DMS 273 treated with DMSO at 0.1 percent for 48 hours (cell line): ENCODE results near the gene PKHD1.

Source experiments
- DNase-seq: peaks from one replicate; lab custom pipeline; 2025; lab: John Stamatoyannopoulos, UW

Gene PKHD1

DNA sequence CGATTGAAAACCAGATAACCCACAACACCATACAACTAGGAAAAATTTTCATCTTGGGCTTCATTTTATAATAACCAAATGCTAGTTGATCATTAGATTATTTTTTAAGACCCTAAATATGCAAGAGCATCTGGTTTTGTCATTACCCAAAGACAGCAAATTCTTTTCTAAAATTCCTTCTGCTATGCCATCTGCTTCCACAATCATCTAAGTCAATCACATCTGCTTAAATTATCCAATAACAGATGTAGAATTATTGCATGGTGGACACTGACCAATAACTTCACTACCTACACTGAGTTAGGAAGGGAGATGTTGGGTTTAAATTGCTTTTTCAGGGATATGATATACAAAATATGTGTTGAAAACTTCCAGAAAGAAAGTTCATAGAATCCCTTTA is 41.9 kb downstream of the PKHD1 start:
- no peak for DNase-seq

DNA sequence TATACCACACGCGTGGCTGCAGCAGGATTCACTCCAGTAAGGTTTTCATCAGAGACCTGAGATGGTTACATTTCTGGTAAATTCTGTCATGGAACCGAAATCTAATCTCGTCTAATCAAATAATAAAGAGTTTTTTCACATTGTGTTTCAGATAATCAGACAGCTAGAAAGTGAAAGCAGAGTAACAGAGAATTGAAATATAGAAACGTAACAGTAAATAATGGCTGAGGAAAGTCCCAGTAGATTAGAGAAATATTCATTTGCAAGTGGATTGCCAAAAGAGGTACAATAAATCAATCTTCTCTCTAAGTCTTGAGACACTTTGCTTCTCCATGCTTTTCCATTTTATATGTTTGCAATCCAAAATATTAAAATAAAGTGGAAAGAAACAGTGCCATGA is 42.4 kb downstream of the PKHD1 start:
- no peak for DNase-seq

DNA sequence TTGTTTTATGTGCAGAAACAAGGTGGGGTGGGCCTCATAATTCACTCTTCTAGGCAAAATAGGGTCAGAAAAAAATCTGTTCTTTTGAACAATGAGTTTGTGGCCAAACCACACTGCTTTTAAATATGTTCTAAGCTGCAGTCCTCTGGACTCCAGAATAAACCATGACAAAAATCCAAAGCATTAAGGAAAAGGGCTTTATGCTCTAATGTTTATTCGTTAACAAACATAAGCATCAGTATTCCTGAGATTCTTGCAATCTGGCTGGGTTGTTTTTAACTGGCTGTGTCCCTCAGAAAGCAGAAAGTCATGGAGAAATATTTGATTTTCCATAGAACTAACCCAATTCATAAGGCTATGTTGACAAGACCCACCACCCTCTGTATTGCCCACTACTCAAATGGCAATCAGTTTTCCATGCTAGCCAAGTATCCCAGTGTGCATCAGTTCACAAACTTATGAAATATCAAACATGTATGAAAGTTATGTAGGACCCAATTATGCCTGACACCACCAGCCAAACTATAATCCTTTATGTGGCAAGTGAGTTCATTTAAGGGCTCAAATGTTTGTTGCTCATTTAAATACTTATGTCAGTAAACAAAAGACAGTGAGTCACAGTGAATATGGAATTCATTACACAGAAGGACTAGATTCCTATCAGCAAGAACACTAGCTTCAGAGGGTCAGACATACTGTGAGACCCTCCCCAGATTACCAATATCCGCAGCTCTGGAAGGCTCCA is 45.1 kb downstream of the PKHD1 start:
- no peak for DNase-seq

DNA sequence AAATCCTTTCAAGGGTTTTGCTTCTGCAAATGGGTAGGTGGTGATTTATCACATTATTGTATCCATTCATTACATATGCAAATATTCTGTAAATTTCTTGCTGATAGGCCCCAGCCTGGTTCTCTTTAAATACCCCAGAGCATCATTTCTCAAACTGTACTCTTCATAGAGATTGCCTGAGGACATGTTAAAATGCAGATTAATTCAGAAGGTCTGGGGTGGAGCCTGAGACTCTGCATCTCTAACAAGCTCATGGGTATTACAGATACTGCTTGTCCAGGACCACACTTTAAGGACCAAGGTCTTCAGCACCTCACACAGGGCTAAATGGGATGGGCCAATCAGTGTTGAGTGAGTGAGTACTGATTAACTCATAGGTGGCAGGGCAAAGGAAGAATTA is 46.3 kb downstream of the PKHD1 start:
- no peak for DNase-seq

DNA sequence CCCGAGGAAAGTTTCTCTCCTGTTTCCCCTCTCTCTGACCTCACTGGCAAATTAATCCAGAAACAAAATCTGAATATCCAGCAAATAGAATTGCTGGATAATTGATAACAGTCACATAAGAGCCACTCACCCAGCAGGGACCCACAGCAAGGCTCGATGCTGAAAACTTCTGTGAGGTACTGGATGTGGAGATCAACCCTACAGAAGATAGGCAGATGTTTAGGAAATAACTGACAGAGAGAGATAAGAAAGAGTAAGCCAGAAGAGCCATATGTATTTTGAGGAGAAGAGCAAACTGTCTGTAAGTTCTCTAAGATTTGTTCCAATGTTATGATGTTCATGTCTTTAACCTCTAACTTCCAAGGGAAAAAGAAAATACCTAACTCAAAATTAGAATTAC is 59.7 kb downstream of the PKHD1 start:
- no peak for DNase-seq

DNA sequence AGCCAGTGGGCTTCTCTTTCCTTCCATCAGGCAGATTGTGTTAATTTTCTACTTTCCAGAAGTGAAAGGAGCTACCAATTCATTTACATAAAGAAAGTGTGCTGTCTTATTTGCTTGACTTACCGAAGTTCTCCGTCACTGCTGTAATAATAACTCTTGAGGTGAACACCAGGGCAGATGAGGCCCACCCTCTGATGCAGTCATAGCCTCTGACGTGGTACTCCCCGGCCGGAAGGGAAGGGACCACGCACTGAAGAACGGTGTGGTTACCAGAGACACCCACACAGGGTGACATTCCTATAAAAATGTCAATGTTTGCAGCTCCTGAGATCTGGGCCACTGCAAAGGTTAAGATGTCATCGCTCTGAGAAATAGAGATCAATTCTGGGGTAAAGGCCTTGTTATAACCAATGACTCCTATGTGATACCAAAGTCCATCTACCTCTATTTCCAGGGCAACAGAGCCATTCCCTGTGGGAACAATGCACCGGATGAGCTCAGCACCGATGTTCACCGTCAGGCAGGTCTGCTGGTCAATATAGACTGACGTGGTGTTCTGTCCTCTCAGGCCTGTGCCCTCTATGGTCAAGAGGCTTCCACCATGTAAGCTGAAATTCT is 62.9 kb downstream of the PKHD1 start:
- no peak for DNase-seq

DNA sequence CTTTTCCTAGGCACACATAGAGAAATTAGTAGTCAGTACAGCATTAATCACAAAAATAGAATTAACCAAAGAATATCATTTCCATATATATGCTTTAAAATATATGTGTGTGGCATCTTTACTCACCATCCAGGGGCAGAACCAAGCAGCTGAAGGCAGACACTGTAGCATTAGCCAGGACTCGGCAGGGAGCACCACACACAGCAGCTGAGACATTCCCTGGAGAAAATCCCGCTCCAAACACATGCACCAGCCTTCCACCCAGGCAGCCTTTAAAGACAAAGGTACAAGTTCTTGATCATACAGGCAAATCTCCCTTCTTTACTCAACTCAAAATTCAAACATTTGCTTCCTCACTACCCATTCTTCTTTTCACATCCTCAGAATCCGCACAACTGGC is 64.7 kb downstream of the PKHD1 start:
- DNase-seq = no peak

DNA sequence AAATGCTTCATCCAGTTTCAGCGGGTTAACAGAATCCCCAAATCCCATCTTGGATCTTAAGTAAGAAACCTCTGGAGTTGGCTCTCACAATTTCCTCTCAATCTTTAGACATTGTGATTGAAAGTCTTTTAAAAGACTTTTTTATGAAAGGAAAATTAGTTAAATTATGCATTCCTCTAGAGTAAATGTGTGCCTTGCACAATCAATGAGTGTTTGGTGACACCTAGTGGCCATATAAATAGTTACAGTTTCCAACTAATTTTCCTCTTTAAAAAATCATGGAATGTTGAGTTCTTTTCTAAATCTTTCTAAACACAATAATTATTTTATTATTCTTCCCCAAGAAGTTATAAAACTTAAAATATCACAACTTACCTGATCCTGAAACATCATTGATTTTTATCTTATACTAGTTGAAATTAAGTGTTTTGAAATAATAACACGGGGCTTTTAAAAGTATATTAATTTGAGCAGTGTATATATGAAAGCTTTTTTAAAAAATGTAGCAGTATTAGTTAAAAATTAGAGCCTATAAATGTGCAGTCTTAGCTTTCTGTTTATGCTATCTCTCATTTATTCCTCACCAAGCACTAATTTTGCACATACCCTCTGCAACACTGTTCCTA is 66.4 kb downstream of the PKHD1 start:
- DNase-seq = no peak

DNA sequence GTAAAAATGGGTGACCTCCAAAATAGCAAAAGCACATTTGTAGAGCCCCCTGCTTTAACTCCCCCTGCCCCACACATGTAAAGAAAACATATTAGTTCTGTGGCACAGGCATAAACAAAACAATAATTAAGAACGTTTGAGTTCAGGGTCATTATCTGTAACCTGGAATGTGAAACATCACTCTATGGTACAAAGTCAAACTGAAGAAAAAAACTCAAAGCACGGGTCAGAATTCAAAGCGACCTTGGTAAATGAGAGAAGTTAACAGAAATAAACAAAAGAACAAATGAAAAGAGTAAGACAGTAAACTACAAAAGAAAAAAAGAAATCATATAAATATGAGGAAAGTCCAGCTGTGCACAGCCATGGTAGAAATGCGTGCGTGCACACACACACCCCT is 67.5 kb downstream of the PKHD1 start:
- DNase-seq = no peak

DNA sequence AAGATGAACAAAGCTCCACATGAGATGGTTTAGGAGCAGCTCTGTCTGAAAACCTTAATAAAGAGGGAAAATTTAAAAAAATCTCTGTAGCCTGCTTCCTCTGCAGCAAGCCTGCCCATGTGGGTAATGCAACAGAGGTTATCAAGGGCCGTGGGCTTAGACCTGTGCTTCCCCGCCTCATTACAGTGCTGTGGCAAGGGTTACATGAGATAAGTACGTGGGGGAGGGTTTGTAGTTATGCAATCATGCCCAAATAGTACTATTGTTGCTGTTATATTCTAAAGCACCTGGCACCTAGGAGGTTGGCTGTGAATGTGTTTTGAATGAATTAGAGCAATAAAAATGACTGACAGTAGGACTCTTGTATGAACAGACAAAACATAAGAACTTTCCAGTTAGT is 68.3 kb downstream of the PKHD1 start:
- DNase-seq = no peak

DNA sequence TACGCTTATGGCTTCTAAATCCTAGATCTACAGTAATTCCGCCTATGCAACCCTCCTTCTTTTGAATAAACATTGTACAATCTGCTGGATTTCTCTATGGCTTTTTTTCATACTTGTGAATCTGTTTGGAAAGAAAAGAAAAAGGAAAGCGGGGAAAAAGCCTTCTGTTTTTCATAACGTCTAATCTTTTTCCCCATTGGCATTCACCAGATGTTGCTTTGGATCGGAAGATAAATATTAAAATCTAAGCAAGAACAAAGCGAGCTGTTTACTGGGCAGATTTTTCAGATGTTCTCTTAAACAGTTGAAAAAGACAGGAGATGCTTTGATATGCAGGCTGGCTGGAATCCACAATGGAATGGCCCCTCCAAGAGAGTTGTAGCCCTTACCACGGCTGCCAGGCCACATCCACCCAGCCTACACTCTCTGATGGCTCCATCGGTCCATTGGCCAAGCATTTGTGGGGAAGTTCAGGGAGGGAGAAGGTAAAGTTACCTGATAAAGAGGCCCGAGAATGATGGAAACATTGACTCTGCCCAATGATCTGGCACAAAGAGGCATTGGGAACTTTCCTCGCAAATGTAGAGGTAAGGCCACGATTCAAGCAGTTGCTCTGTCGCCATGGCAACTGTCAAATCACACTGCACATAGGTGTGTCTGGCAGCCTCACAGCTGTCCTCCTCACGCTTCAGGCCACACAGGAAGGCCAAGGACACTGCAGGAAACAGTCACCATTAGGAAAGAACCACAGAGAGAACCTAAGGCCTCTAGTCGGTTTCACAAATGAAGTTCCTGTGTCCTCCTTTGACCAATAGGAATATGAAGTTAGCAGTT is 70.3 kb downstream of the PKHD1 start:
- DNase-seq = no peak

DNA sequence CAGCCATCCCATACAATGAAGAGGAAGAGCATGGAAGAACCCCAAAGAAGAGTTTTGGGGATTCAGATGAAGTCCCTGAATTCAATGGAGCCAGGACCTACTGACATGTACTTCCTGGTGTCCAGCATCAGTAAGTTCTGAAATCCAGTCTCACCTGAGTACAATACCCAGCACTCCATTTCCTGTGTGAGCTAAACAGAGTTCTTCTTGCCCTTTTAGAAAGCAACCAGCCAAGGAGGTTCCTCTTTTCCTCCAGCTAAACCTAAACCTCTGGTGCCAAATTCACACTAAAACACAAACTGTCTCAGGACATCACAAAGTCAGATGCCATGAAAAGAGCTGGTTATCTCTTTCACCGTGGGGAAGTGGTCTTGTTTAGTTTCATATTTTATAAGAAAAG is 71.5 kb downstream of the PKHD1 start:
- DNase-seq = no peak

DNA sequence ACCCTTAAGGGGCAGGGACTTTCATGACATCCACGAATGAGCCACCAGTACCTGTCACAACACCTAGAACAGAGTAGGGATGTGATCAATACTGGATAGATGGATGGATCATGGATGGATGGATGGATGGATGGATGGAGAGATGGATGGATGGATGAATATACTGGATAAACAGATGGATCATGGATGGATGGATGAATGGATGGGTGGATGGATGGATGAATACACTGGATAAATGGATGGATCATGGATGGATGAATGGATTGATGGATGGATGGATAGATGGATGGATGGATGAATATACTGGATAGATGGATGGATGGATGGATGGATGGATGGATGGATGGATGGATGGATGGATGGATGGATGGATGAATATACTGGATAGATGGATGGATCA is 73.0 kb downstream of the PKHD1 start:
- DNase-seq = no peak

DNA sequence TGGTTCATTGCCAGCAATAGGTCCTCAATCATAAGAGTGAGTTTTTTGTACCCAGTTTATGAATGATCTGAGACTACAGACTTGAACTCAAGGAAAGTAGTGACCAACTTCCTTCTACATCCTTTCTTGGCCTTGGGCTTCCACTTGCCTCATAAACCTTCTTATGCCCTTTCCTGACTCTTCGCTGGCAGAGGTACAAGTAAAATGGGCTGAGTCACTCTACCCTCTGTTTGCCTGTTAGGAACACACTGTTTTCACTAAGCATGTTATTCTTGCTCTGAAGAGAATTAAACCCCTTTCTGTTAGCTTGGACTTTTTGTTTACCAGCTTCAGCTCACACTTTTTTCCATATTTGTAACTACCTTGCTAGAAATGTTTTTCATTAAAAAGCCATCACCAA is 74.4 kb downstream of the PKHD1 start:
- no peak for DNase-seq

DNA sequence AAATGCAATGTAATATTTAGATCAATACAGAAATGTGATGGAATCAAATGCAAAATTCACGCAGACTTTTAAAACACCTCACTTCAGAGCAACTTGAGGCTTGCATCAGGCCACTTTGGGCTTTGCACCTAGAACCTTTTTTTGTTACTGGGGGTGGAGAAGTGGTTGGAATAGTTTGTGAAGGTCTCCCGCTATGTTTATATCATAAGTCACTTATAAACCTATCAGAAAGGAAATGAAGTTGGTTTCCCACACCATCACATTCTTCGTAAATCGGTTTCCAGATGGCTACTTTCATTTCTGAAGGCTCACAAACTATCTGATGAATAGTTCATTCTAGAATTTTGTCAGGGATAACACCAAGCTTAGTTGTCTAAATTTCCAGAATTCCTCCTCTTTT is 74.8 kb downstream of the PKHD1 start:
- DNase-seq = no peak

DNA sequence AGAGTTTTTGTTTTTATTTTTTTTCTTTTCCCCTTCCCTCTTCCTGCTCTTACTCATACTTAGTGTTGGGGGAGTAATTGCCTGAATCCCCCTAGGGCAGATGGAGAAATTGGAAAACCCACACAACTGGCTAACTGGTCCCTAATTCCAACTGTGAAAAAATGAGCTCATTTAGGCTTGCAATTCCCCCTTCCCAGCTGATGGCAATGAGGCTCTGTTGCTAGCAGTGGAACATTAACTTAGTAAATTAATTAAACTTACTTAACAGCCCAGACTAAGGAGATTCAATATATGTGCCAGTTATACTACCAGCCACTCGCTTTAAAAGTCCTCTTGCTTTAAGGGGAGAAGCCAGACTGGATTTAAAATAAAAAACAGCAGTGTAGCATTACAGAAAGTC is 76.6 kb downstream of the PKHD1 start:
- DNase-seq = no peak

DNA sequence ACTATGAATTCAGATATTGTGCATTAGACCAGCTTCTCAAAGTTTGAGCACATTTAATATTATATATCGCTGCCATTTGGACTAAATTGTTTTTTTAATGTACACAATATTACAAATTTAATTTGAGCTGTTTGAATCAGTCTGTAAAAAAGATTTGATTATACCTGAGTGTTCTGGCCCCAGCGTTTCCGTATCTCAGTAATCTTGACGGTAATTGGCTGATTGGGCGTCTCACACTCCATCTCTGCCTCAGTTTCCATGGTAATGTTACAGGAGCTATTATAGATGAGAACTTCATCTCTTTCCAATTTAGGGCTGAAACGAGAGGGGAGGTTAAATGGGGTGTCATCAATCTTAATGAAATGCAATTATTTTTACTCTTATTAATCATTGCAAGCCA is 77.3 kb downstream of the PKHD1 start:
- no peak for DNase-seq

DNA sequence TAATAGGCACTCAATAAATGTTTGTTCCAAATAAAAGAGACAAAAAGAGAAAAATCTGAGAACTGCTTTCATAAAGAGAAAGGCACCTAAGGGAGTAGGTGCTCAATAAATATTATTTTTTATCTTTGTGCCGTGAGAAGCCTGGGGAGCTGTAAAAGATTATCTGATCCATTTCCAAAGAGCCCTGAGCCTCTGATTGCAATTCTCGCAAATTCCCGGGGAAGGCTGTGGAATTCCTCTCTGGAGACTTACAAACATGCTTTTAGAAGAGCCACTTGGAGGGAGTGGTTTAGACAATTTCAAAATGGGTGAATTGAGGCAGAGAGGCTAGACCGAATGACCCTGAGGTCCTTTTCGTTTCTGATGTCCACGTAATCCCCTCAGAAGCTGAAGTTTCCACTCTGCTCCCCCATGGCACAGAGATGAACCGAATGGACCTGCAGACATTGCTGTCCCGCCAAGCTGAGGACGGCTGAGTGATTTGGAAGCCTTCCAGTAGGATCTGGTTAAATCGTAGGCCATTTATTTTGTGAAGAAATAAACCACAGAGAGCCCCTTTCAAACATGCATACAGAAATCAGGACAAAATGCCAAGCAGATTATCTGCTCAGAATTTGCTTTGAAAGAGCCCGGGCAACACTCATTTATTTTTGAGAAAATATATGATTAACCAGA is 77.8 kb downstream of the PKHD1 start:
- no peak for DNase-seq

DNA sequence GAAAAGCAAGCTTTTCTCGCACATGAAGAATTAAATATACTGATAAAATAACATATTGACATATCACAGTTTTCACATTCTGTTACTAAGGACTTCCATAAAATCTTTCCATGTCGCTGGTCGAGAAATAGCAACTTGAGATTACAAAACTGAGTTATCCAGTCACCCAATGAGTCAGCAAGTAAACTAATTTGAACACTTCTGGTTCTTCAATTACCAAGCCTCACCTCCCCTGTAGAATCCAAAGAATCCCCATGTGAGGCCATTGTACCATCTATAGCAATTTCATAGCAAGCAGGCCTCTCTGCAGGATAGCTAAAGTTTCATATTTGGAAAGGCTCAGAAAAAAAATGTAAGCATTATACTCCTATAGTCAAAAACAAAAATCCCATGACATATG is 87.3 kb downstream of the PKHD1 start:
- no peak for DNase-seq

DNA sequence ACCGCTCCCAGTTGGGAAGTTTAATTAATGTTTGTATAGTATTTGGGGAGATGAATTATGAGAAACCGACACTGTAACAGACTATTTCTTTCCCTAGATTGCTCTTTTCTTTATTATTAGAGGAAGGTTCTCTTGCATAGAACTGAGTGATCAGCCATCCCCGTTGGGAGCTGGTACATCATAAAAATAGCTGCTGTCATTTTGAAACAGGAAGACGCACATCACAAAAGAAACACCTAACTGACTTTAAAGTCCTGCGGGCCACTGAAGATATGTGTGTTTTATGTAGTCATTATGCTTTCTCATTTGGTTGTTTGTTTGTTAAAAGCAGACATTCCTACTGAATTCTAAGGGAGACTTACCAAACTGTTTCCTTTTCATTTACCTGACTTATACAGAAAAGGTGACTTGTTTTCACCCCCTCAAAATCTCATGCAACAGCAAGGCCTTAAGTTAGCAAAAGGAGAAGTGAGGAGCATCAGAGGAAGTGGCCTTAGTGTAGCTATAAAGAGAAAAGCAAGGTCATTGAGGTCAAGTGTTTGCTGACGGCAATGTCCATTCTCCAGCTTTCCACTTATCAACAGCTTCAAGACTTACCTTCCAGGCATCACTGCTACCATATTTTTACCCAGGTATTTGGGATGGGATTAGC is 91.0 kb downstream of the PKHD1 start:
- DNase-seq = no peak

DNA sequence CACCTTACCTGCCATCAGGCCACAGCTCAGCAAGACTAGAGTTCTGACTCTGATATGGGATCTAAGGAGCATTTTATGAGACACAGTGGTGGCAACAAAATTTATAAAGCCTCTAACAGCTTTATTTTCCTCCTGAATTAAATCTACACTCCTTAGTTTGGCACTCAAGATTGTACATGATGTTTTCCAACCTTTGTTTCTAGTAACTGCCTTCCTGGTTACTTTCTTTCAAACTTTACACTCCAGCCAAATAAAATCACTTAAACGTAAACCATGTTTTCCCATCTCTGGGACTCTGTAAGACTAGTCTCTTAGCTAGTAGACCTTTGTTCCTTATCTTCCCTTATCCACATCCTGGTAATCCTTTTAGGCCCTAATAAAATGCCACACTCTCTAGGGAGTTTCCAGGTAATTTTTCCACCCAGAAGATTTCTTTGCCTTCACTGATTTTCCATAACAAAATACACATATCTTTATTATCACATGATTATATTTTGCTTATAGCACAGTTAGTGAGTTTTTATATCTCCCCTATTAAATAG is 92.1 kb downstream of the PKHD1 start:
- no peak for DNase-seq
